GM19324 (cell line): ENCODE data around the gene C2CD2.

Experiments
- ATAC-seq: cut with Tn5 transposase; IDR thresholded peaks from one replicate; pipeline ENCODE4 v1.9.1; 2021; ENCODE audit warnings: mild to moderate bottlenecking, moderate library complexity; ENCODE audit not compliant: unreplicated experiment, low FRiP score

C2CD2 gene

DNA sequence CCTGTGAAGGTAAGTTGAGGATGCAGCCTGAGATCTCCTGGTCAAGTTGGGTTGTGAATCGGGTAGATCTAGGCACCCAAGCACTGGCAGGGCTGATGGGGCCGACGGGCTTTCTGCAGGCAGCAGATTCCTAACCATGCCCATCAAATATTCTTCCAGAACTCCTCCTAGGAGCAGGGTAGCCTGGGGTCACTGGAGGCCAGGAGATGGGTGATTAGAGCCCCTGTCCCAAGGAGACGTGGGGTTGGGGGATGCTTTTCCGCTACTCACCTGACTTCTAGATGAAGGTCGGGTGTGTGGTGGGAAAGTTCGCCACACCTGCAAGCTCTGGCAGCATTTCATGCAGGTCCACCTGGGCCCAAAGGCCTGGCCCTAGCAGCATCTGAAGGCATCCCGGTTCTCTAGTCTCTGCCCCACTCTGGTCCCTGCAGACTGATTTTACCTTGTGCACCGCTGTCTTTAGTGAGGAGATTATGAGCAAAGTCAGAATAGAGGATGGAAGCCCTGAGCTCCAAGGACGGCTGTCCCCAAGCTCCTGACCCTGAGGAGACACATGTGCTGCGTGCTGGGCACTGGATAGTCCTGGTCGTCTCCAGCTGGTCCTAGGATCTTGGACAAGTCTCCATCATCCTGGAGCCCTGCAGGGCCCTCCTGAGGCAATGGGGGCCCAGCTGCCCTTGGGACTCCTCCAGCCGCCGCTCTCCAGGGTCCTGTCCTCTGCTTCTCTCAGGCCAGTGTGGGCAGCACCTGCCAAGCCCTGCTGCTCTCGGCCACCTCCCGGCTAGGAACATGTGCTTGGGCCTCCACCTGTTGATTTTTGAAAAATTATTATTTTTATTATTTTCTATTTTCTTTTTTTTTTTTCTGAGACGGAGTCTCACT is 21.8 kb upstream of the C2CD2 start:
- no peak for ATAC-seq

DNA sequence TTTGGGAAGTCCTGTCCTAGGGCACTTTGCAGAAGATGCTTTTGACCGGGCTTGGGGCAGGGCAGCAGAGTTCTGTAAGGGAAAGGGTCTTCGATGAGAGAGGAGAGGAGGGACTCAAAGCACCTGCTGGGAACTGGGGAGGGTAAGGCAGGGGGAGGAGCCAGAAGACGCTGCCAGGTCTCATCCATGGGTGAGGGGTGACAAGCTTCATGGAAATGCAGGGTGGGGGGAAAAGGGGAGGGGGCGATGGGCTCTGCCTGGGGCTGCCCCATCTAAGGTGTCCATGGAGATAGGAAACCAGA is 20.9 kb upstream of the C2CD2 start:
- no peak for ATAC-seq

DNA sequence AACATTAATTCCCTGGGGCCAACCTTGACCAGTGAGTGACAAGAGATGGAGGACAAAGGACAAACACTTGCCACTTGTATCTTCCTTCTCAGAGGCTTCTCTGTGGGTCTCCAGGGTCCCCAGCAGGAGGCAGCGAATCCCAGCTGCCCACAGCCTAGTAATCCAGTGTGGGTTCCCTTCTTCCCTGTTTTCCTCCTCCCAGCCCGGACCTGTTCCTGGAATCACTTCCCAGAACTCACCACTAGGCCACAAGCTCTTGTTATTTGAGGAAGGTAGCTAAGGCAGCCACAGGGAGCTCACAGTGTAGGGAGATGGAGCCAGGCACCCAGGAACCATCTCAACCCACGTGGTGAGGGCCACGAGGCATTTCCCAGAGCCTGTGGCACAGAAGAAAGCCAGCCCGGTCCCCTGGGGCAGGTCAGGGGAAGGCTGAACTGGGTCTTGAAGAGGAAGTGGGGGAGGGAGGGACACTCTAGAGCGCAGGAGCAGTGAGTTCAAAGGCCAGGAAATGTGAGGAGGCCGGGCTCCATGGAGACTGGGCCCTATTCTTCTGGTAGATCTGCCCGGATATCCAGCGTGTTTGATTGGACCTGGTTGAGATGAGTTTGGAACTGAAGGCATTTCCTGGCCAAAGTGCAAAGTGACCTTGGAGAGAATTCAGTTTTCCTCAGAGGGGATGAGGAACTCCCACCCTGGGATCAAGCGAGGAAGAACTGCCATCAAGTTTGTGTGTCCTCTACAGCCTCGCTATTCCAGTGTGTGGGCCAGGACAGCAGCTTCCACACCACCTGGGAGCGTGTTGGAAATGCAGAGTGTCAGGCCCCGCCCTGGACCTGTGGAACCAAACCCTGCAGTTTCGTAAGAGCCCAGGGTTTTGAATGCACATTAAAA is 20.3 kb upstream of the C2CD2 start:
- no peak for ATAC-seq

DNA sequence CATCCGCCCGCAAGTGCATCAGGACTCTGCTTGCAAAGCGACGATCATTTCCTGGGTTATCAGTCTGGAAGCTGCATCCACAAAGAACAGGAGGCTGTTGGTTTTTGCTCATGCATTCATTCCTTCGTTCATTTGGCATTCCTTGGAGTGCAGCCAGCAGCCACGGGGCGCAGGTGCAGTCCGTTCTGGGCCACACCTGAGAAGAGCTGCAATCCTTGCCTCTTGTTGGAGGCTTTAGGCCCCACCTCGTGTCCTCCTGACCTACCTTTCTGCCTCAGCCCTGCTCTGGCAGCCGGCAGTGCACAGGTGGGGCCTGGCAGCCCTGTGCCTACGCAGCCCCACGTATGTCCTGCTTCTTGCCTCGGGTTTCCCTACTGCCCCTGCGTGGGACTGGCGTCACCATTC is 19.6 kb upstream of the C2CD2 start:
- ATAC-seq, result no peak

DNA sequence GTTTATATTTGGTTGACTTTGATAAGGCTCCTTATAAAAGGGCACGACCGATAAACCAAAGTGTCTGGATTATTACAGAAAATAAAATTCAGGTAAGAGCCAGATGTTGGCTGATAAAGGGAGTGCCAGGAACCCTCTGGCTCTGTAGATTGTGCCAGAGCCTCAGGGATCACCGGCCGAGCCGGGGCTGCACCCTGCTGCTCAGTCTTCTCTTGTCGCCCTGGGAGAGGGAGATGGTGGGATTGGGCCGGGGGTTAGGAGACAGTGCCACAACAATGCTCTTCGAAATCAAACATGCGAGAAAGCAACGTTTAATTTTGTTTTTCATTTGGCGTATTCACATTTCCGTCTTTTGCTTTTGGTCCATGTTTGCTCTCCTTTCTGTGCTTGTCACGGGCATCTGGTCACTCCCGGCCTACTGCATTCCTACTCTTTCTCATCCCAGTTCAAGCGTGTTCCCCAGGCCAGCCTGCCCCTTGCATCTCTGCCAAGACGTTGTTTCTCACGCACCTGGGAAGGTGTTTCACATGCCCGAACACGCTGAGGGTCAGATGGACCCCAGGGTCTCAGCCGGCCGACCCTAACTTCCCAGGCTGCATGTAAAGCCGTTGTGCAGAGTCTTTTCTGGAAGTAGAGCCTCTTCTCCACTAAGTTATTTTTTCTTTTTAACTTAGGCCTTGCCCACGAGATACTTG is 18.8 kb upstream of the C2CD2 start:
- no peak for ATAC-seq

DNA sequence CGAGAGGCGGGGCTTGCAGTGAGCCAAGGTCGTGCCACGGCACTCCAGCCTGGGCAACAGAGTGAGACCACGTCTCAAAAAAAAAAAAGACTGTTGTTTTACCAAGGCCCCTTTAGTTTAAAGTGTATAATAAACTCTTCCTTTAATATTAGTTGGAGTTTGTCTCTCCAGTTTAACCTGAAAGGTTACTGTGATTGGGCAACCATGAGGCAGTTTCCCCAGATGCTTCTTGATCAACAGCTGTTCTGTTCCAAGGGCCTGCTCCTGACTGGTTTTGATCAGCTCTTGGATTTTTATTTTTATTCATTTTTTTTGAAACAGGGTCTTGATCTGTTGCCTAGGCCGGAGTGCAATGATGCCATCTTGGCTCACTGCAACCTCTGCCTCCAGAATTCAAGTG is 18.1 kb upstream of the C2CD2 start:
- no peak for ATAC-seq

DNA sequence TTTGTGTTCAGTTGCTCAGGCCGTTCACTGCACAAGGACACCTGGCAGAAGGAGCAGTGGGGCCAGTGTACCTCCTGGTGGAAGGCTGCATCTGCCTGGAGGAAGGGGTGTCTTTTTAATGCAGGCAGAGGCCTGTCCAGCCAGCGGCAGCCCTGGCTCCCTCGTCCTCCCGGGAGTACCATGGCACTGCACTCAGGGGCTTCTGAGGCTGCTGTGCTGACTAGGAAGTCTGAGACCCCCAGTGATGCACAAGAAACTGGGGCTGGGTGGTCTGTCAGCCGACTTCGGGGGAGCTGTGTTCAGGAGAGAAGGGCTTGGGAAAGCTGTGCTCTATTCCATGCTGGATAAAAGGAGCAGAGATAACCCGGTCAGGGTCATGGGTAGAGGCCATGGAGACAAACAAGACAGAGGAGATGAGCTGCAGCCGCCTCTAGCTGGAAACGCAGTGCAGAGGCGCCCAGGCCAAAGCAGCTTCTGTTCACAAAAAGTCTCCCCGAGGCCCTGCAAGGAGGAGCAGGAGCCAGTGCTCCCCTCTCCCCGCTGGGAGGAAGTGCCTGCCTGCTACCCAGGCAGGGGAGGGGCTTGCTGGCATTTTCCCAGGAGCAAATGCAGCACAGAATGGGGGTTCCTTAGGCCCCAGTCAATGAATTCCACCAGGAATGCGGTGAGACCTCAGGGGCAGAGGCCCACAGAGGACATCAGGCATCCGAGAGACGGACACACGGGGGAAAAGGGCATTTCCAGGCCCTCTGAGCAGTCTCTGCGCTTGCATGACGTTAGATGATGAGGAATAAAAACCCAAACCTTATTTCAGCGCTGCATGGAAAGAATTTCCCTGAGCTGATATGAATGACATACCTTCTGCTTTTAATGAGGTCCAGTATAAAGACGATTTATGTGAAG is 17.2 kb upstream of the C2CD2 start:
- ATAC-seq, result no peak

DNA sequence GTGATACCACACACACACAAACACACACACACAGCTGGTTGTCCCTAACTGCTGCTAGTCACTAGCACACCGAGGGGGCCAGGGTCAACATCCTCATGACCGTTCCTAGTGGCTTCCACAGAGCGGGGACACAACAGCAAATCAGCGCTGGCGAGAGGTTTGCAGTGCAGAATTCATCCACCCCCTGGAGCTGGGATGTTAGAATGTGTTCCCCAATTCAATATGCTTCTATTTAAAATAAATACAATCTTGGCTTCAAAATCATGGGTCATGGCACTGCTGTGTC is 16.2 kb upstream of the C2CD2 start:
- ATAC-seq, result no peak

DNA sequence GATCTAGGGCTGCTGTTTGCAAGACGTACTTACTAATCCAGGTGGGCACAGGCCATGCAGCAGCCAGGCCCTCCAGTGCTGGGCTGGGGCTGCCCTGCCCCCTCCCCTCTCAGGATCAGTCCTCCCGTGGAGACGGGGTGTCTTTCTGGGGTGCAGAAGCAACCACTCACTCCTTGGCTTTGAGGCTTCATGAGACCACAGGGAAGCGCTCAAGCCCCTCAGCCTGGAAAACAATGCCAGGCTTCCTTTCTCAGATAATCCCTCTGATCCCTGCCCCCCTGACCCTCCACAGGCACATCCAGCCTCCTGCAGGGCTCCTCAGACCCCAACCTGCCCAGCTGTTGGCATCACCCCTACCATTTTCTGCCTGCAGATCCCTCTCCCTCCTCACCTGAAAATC is 13.9 kb upstream of the C2CD2 start:
- no peak for ATAC-seq

DNA sequence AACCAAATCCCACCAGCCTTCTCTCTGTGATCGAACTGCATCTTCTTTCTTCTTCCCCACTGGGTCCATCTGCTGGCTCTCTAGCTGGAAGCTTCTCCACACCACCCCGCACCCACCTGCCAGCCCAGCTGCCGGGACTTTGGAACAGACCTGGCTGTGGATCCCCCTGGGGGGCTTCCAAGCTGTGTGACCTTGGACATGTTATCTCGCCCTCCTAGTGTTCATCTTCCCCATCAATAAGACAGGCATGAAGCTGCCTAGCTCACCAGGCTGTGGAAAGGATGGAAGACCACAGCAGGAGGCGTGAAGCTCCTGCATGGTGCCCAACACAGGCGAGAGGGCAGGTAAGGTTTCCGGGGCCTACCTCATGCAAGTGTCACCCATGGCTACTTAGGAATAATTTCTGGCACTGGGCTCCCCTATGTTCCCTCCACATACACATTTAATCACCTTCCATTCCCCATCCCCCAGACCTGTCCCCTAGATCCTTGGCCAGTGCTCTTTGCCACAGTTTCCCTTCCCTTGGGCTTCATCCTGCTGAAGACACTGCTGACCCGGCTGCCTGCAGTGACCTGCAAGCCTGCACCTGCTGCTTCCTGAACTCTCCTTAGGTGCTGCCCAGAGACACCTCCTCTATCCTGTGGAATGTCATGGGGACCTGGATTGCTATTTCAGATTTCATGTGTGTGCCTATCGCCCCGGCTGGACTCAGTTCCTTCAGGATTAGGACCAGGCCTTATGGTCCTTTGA is 13.2 kb upstream of the C2CD2 start:
- ATAC-seq, result no peak

DNA sequence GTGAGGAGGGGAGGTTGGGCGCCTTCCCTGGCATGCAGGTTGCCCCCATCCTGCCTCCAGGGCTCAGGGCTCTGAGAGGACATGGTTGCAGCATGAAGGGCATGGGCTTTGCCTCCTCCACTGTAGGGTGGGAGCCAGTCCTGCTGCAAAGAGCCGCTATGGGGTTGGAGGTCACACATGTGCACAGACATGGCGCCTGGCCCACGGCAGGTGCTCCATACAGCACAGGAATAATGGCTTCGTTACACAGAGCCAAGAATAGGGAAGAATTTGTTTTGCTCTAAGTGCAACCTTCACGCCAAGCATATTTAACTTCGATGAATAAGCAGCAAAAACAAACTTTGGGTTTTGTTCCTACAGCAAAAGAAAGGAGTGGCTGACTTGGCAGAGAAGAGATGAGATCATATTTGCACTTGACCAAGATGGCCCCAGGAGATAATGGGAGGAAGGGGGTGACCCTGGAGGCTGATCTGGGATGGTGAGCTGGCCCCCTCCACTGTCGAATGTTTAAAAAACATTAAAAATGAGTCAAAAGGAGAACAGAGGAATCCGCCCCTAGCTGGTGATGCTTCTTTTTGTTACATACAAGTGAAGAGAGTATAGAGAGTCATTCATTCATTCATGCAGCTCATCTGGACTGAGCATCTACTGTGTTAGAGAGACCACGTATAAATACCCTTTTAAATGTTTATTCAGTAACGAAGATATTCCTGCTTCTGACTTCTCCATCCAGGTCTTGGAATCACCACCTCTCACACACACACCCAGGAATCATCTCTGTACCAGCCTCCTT is 12.4 kb upstream of the C2CD2 start:
- no peak for ATAC-seq

DNA sequence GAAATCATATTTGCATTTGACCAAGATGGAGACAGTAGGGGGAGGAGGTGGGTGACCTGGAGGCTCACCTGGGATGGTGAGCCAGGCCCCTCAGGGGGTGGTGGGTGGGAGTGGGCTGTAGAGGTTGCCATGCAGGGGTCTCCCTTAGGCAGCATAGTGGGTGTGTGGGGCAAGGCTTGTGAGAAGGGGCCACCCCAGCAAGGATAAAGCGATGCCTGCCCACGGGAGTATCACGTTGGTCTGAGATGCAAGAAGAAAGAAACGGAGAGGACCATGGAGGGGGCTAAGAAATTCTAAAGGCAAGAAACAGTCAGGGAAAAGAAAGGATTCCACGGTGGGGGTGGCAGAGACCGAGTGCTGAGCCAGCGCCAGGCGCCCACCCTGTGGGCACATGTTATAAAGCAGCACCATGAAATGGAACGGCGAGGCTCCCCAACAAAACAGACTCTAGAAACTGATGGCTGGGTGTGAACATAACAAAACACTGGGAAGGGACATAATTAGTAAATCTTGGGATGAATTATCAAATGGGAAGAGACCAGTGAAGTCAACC is 11.7 kb upstream of the C2CD2 start:
- no peak for ATAC-seq

DNA sequence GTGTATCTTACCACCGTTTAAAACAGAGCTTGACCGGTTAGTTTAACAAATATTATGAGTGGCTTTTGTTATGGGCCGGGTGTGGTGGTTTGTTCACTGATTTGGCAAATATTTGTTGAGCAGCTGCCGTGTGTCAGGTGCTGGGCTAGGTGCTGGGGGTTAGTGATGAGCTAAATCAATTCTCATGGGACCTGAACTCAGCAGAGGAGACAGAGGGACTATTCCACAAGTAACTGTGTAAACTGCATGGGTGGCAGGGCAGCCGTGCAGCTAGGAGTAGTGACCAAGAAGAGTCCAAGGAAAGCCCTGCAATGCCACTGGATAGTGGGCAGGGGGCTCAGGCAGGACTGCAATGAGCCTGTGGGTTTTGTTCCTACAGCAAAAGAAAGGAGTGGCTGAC is 11.2 kb upstream of the C2CD2 start:
- ATAC-seq, result no peak

DNA sequence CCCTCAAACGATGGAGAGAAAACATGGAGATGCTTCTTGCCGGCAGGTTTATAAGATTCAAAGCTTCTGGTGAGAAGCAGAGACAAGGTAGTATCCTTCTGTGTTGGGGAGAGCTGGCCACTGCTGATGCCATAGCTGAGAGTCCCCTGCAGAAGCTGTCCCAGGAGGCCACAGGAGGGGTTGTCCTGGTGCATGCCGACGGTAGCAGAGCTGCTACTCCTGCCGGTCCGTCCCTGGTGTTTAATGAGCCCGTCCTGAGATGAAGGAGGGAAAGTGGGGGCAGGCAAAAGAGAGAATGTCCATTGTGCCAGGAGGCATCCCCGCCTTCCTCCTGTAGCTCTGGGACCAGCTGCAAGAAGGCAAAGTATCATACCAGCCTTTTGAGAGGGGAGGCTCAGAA is 10.4 kb upstream of the C2CD2 start:
- ATAC-seq, result no peak

DNA sequence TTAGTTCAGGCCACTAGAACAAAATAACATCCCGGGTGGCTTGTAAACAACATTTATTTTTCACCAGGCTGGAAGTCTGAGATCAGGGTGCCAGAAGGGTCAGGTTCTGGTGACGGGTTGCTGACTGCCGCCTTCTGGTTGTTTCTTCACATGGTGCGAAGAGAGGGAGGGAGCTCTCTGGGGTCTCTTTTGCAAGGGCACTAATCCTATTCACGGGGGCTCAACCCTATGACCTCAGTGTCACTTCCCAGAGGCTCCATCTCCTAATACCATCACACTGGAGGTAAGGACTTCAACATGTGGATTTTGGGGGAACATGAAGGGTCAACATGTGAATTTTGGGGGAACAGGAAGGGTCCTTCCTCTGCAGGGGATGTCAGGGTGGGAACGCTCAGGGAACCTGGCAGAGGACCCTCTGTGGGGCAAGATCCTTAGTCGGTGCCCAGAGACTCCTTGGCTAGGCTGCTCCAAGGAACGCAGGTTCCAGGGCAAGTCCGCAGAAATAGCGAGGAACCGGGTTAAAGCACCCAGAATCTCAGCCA is 8.7 kb upstream of the C2CD2 start:
- ATAC-seq, result no peak

DNA sequence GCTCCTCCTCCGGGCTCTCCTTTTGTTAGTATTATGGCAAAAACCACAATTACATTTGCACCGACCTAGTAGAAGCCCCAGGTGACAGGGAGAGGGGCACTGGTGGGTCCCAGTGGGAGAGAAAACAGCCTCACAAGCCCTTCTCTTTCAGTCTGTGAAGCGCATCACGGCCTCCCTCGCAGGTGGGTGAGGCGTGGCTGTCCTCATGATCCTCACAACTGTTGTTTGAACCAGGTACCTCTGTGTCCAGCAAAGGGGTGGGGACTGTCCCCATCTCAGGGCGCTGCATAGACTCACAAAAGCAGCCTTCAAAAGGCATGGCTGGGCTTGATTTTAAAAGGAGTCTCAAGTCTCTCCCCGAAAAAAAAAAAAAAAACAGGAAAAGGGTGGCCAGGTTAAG is 7.9 kb upstream of the C2CD2 start:
- ATAC-seq, result no peak

DNA sequence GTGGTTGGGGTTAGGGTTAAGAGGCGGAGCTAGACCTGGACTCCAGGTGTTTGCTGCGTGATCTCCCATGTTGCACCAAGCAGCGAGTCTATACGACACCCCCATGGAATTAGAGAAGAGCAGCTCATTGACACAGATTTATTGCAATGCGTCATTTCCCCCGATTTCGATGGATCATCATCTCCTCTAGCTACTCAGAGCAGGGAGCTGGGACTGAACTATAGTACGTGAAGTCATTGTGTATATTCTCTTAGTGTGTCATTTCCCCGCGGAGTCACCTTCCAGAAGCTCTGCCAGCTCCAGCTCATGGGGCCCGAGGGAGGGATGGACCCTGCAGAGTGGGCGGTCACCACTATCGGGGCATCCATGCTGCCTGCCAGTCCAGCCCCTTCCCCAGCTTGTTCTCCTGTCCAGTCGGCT is 7.5 kb upstream of the C2CD2 start:
- no peak for ATAC-seq

DNA sequence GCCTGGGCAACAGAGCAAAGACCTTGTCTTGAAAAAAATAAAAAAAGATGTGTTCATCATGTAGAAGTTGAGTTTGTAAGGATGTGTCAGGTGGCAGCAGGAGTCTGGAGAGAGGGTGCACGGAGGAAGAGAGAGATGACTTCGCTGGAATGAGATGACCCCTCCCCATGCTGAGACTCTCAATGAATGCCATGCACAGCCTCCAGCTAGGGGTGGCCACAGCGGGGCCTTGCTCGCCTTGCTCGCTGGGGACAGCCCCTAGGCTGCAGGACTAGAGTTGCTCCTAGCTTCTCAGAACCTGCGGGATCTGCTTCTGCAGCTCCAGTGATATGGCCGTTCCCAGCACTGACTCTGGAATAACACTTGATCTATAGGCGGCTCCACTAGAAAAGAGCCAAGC is 6.6 kb upstream of the C2CD2 start:
- no peak for ATAC-seq
